Activated CD8-positive, alpha-beta T cell treated with anti-CD3 and anti-CD28 coated beads for 36 hours (primary cell): ENCODE data around the gene KRTAP21-1. TPM values are rescaled to one million over a fixed set of nuclear protein-coding genes. Genes with fewer than 3 reads are reported as not detected.
"Not testable (repeated sequence)": the region's sequence is repeated elsewhere in the genome, so short reads cannot be mapped to it uniquely, and the experiment has no call there.

Source experiments
- ATAC-seq: fragments of 200-7000 bp; cut with Tn5 transposase; one replicate; pipeline ENCODE4 v1.10.0; 2021; ENCODE audit warnings: mild to moderate bottlenecking, moderate library complexity
- CTCF ChIA-PET: fragments of 350-600 bp; sonication (Branson Sonifier 250); formaldehyde crosslinking; loops from one replicate; lab custom pipeline; 2021; ENCODE audit warnings: antibody characterized with exemption; lab: Charles Lee
- POLR2A ChIA-PET: fragments of 350-600 bp; sonication (Branson Sonifier 250); formaldehyde crosslinking; loops from one replicate; lab custom pipeline; 2021; ENCODE audit warnings: antibody characterized with exemption; lab: Charles Lee
- DNase-seq: peaks from one replicate; pipeline ENCODE4 v3.0.0-alpha.2; 2020
- H3K27ac Mint-ChIP-seq: one replicate; pipeline ENCODE4 v1.8.0; 2021; ENCODE audit warnings: mild to moderate bottlenecking, mixed read lengths
- H3K27me3 Mint-ChIP-seq: one replicate; pipeline ENCODE4 v1.8.0; 2021; ENCODE audit warnings: mixed read lengths
- H3K36me3 Mint-ChIP-seq: one replicate; pipeline ENCODE4 v1.8.0; 2021; ENCODE audit warnings: low read depth, mixed read lengths
- H3K4me1 Mint-ChIP-seq: one replicate; pipeline ENCODE4 v1.8.0; 2021; ENCODE audit warnings: low read depth, mixed read lengths
- H3K4me3 Mint-ChIP-seq: one replicate; pipeline ENCODE4 v1.8.0; 2021; ENCODE audit warnings: mild to moderate bottlenecking, moderate library complexity, mixed read lengths
- H3K9me3 Mint-ChIP-seq: one replicate; pipeline ENCODE4 v1.8.0; 2021; ENCODE audit warnings: mixed read lengths
- intact Hi-C: fragments of 100-400 bp; cut with micrococcal nuclease; formaldehyde crosslinking; loops from one replicate; pipeline ENCODE4 v1.10.0; 2022
- total RNA-seq, 2 experiments: library from RNA; stranded (reverse); gene quantifications; one replicate each; pipeline ENCODE4 v1.2.3, GENCODE V29; 2021
- TF ChIP-seq, protein P1 (sequence below): fragments of 200-600 bp; IDR thresholded peaks from one replicate; pipeline ENCODE4 v1.8.0; 2022; ENCODE audit warnings: antibody characterized with exemption, mild to moderate bottlenecking

KRTAP21-1 gene
- not detected for total RNA-seq

GRCh38 chr21:30755328-30755727 lies at the start of gene KRTAP21-1:
KRTAP21-1 (minus strand) TSS chr21:30755428; CDS start chr21:30755378, 50 bp downstream.
- ATAC-seq, POLR2A ChIA-PET, H3K27me3 Mint-ChIP-seq, H3K4me3 Mint-ChIP-seq, intact Hi-C loops, H3K27ac Mint-ChIP-seq, H3K36me3 Mint-ChIP-seq, CTCF ChIA-PET, H3K9me3 Mint-ChIP-seq, H3K4me1 Mint-ChIP-seq, DNase-seq: not testable (repeated sequence)

GRCh38 chr21:30800605-30801004 lies 45.4 kb upstream of the KRTAP21-1 start:
- TF ChIP-seq, protein P1, sequence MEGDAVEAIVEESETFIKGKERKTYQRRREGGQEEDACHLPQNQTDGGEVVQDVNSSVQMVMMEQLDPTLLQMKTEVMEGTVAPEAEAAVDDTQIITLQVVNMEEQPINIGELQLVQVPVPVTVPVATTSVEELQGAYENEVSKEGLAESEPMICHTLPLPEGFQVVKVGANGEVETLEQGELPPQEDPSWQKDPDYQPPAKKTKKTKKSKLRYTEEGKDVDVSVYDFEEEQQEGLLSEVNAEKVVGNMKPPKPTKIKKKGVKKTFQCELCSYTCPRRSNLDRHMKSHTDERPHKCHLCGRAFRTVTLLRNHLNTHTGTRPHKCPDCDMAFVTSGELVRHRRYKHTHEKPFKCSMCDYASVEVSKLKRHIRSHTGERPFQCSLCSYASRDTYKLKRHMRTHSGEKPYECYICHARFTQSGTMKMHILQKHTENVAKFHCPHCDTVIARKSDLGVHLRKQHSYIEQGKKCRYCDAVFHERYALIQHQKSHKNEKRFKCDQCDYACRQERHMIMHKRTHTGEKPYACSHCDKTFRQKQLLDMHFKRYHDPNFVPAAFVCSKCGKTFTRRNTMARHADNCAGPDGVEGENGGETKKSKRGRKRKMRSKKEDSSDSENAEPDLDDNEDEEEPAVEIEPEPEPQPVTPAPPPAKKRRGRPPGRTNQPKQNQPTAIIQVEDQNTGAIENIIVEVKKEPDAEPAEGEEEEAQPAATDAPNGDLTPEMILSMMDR: no peak
- peaks cover 9% of the 10 kb centered on the region for H3K27me3 Mint-ChIP-seq
- ChIA-PET POLR2A (interaction anchor here (1.0 kb wide), 1 partner anchor 57 kb away, joined by 3 read pairs; no protein-coding TSS in a partner anchor), CTCF (no interaction called here)
- DNase-seq: no peak
- H3K4me1 Mint-ChIP-seq: no peaks in the 10 kb centered on the region
- no peaks in the 10 kb centered on the region for H3K36me3 Mint-ChIP-seq
- no peak for ATAC-seq
- no peak overlapping the region for H3K27ac Mint-ChIP-seq
- H3K9me3 Mint-ChIP-seq: no peaks in the 10 kb centered on the region
- no peak overlapping the region for H3K4me3 Mint-ChIP-seq
- intact Hi-C loops: no loop called here

GRCh38 chr21:30793581-30794314 lies 38.5 kb upstream of the KRTAP21-1 start:
- POLR2A ChIA-PET: no interaction called here
- peaks cover 15% of the 10 kb centered on the region for H3K27me3 Mint-ChIP-seq
- H3K4me3 Mint-ChIP-seq: no peak overlapping the region
- H3K9me3 Mint-ChIP-seq: peaks cover 2% of the 10 kb centered on the region
- H3K4me1 Mint-ChIP-seq: no peaks in the 10 kb centered on the region
- no peaks in the 10 kb centered on the region for H3K36me3 Mint-ChIP-seq
- CTCF ChIA-PET: no interaction called here
- intact Hi-C loops: no loop called here
- TF ChIP-seq, protein P1: no peak
- H3K27ac Mint-ChIP-seq: no peak overlapping the region
- DNase-seq: no peak
- no peak for ATAC-seq

DNA sequence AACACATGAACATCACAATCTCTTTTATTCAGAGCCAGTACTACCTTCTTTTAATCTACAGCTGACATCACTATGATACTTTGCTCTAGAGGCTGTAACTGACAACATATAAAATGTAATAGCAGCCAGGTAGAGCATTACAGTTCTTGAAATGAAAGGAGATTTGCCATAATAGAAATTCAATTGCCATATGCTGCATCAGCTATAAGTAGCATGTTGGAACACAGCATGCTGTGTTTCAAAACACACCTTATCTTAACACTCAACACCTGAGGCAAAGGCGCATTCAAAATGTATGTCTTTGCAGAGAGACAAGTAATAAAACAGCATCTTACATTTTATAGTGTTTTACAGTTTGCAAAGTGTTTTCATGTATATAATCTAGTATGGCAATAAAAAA lies 24.0 kb upstream of the KRTAP21-1 start:
- intact Hi-C loops: no loop called here

DNA sequence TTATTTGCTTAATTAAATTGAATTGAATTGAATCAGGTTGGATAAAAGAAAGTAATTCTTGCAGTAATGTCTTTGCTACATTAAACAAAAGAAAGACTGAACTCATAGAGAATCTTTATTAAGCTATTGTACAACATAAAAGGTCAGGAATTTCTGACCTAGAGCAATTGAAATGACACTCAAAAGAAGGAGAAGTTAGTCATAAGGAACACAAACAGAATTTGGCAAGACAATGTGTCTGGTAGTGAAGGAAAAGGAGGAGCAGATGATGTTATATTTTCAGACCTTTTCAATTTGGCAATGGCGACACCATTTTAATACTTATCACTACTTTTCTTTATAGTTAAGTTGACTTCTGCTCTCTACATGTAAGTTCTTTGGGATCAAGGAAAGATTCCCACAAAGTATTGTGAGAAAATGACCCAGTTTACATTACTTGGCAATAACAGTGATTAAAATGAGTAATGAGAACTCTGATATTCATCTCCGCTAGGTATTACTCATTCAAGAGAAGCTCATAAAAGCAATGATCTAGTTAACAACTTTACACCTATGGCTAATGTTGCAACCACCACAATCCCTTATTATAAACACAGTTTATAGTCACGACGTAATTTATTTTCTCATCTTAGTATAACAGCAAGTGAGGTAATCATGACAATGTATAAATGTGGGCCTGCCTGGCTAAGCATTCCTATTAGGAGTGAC lies 14.7 kb upstream of the KRTAP21-1 start:
- Mint-ChIP-seq H3K4me3 (no peak overlapping the region), H3K27me3 (peaks cover 3% of the 10 kb centered on the region), H3K36me3 (no peaks in the 10 kb centered on the region), H3K27ac (no peak overlapping the region), H3K4me1 (no peaks in the 10 kb centered on the region), H3K9me3 (no peaks in the 10 kb centered on the region)
- TF ChIP-seq, protein P1: no peak
- no peak for DNase-seq
- ChIA-PET CTCF (no interaction called here), POLR2A (no interaction called here)
- intact Hi-C loops: no loop called here
- no peak for ATAC-seq

More for the DNA sequence above, 24.0 kb upstream of the KRTAP21-1 start:
- no peak overlapping the region for H3K27ac Mint-ChIP-seq
- H3K36me3 Mint-ChIP-seq: no peaks in the 10 kb centered on the region
- H3K9me3 Mint-ChIP-seq: no peaks in the 10 kb centered on the region
- ChIA-PET POLR2A (no interaction called here), CTCF (interaction anchor here (1.7 kb wide), 1 partner anchor 14 kb away, joined by 4 read pairs; no protein-coding TSS in a partner anchor)
- ATAC-seq (no peak), DNase-seq (no peak)
- no peak overlapping the region for H3K4me3 Mint-ChIP-seq
- no peaks in the 10 kb centered on the region for H3K4me1 Mint-ChIP-seq
- TF ChIP-seq, protein P1: no peak
- H3K27me3 Mint-ChIP-seq: peaks cover 5% of the 10 kb centered on the region
